CD4-positive, alpha-beta T cell treated with Interferon alpha-2 for 1 hour (primary cell): ENCODE results near the gene EHHADH.
"Not testable (repeated sequence)": the region's sequence is repeated elsewhere in the genome, so short reads cannot be mapped to it uniquely, and the experiment has no call there.

Experiments used
- DNase-seq, 2 donors: peaks; one replicate each; pipeline ENCODE4 v3.0.0-alpha.2; 2020 to 2022

EHHADH gene

DNA sequence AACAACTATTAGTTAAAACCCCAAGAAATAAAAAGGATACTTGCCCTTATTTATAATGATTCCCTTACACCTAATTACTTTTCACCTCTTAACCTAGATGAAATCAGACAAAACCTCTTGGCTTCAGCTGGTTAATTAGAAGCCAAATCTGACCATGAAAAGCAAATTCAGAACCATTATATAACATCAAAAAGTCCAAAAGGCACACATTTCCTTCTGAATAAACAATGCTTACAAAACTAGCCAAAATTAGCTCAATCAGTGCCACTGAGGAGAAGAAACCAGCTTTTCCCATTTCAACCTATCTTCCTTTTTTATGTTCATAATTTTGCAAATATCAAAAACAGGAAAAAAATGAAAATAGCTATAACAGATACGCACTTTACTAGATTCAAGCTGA is 3.2 kb downstream of the EHHADH start:
- DNase-seq = no peak

DNA sequence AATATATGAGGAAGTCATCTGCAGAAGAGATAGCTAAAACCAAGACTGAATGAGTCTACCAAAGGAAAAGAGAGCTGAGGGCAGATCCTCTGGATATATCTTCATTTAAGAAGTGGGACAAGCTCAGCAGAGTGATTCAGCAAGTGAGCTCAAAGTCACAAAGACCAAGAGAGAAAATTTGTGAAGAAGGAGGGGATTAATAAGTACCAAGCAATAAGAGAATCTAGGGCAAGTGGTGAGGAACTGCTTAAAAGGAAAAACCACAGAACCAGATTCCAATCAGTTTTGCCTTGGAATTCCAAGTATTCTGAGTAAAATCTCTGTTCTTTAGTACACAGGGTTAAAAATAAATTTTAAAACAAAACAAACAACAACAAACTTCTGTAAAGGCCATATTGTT is 3.6 kb downstream of the EHHADH start:
- no peak for DNase-seq

- no peak for DNase-seq
These were observed 11.2 kb downstream of the EHHADH start for GRCh38 chr3:185242642-185243041.

- DNase-seq = no peak
These were observed 16.9 kb downstream of the EHHADH start for GRCh38 chr3:185236969-185237368.

DNA sequence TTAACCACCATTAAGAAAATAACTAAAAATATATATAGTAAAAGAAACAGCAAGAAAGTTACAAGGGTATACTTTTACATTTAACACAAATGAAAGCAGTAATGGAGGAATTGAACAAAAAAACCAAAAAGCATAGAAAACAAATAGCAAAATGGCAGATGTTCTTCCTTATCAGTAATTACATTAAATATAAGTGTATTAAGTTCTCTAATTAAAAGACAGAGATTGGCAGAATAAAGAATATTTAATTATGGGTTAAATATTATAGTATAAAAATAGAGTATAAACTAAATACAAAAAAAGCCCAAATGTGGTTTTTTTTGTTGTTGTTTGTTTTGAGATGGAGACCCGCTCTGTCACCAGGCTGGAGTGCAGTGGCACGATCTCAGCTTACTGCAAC is 20.5 kb downstream of the EHHADH start:
- DNase-seq = no peak

- DNase-seq = not testable (repeated sequence)
These were observed 27.3 kb downstream of the EHHADH start for GRCh38 chr3:185226526-185226925.

GRCh38 chr3:185225523-185225922 is 28.3 kb downstream of the EHHADH start:
- DNase-seq = no peak

- no peak for DNase-seq
These were observed 28.8 kb downstream of the EHHADH start for GRCh38 chr3:185225080-185225479.

- DNase-seq = no peak
These were observed 32.6 kb downstream of the EHHADH start for GRCh38 chr3:185221203-185221602.

DNA sequence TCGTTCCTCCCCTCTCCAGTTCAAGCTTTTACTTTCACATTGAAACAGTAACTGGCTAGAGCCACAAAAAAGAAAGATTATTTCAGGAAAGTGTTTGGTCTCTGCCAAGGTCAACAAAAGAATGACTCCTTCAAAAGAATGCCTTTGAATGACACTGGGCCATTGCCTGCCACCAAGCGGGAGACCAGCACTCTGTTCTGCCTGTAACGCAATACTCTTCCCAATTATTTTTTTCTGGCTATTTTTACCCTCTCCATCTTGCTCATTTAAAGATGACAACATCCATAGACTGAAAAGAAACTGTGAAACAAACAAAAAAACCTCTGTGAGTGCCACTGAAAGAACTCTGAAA is 37.3 kb downstream of the EHHADH start:
- no peak for DNase-seq

GRCh38 chr3:185215873-185216606 is 37.8 kb downstream of the EHHADH start:
- no peak for DNase-seq

DNA sequence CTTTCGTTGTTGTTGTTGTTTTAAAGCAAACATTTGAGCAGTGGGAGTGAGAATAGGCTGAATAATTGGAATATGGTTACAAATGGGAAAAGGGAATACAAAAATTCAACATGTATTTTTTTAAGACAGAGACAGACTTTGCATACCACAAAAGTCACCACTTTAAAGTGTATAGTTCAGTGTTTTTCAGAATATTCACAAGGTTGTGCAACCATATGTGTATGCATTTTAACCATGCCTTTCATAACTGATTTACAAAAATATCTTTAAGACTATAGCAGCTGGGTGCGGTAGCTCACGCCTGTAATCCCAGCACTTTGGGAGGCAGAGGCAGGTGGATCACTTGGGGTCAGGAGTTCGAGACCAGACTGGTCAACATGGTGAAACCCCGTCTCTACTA is 41.3 kb downstream of the EHHADH start:
- DNase-seq = no peak

DNA sequence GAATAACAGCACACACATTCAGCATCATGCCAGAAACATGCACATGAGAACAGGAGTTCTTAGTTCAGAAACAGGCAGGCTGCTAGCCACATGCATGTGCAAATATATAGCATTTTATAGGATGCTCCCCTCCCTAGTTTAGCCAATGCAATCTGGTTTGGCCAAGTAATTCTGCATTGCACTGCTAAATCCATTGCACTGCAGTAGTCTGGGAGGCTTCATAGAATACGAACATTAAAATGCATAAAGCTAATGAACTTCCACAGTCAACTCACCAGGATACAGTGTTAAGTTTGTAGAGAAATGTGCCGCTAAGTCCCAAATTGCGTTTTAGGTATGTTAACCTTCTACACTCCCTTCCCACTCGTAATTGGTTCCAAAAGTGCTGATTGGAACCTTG is 41.8 kb downstream of the EHHADH start:
- no peak for DNase-seq

DNA sequence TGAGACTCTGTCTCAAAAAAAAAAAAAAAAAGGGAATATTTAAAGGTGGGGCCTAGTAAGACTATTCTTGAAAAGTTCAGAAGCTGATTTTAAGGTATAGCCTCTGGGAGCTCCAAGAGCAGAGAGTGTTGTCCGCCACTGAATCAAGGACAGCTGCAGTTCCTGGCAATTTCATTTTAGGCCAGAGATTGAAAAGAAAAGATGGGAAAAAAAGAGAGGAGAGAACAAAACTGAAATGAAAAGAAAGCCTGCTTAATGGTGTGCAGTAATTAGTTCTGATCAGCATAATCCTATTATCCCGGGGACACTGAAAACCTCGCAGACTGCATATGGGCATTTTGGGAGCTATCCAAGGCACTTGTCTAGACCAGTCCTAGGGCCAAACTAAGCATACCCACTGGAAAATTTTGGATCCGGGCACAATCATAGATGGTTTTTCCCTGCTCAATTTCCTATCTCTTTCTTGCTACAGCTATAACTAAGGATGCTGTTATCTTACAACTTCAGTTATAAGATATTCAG is 43.2 kb downstream of the EHHADH start:
- no peak for DNase-seq

- DNase-seq = no peak
These were observed 45.0 kb downstream of the EHHADH start for GRCh38 chr3:185208823-185209222.

GRCh38 chr3:185207931-185208746 is 45.7 kb downstream of the EHHADH start:
- DNase-seq = no peak

DNA sequence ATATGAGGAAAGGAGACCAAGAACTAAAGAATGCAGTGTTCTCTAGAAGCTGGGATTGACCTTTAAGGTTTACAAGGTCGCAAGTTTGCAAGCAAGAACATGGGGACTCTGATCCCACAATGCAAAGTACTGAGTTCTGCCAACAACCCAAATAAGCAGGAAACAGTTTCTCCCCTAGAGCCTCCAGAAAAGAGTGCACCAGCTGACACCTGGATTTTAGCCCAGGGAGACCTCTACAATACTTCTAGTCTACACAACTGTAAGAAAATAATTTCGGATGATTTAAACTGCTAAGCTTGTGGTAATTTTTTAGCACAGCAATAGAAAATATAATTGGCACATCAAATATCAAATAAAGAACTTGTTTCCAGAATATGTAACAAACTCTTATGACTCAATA is 46.4 kb downstream of the EHHADH start:
- DNase-seq = no peak

GRCh38 chr3:185205865-185206264 is 48.0 kb downstream of the EHHADH start:
- no peak for DNase-seq

DNA sequence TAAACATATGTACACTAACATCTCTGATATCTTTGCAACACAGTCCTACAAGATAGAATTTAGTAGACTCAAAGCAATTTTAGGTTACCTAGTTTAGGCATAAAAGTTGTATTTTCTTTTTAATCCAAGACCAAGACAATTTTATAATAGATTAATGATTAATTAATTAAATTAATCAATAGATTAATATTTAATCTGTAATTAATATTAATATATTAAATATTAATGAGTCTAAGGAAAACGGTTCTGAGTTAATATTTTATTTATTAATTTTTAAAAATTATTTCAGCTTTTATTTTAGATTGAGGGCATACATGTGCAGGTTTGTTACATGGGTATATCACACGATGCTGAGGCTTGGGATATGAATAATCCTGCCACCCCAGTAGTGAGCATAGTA is 49.0 kb downstream of the EHHADH start:
- DNase-seq = no peak

- no peak for DNase-seq
These were observed 53.2 kb downstream of the EHHADH start for GRCh38 chr3:185200639-185201038.

DNA sequence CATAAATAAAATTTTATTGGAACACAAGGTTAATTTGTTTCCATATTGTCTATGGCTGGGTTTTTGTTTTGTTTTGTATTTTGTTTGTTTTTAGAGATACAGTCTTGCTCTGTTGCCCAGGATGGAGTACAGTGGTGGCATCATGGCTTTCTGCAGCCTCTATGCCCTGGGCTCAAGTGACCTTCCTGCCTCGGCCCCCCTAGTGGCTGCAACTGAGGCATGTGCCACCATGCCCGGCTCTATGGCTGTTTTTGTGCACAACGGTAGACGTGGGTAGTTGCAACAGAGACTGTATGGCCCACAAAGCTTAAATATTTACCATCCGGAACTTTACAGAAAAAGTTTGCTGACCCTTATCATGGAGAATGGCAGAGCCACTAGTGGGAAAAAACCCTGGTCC is 54.2 kb downstream of the EHHADH start:
- DNase-seq = no peak

- DNase-seq = no peak
These were observed 54.6 kb downstream of the EHHADH start for GRCh38 chr3:185199206-185199605.

- DNase-seq = no peak
These were observed 56.8 kb downstream of the EHHADH start for GRCh38 chr3:185197068-185197467.

DNA sequence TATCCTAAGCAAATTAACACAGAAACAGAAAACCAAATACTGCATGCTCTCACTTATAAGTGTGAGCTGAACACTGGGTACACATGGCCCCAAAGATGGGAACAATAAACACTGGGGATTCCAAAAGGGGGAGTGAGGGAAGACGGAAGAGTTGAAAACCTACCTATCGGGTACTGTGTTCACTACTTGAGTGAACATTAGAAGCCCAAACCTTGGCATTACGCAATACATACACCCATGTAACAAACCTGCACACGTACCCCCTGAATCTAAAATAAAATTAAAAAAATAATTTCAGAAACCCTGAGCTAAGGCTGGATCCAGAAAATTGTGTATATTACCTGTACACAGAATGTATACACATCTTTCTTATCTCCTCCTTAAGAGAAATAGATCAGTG is 58.2 kb downstream of the EHHADH start:
- no peak for DNase-seq
